ENCODE results near the gene R3HDM2.
A peak's percentile ranks its signal among the peaks of the same experiment; 100 is the strongest.

The R3HDM2 gene

GRCh38 chr12:57273516-57273915 lies 157.3 kb downstream of the R3HDM2 start:
- H3K4me1 ChIP-seq (ENCODE audit: control insufficient read depth, insufficient read depth, low read length) = no peaks in the 10 kb centered on the region
- H3K36me3 ChIP-seq (ENCODE audit: control insufficient read depth, insufficient read depth, low read length) = peaks cover 12% of the 10 kb centered on the region
- no peak overlapping the region for H3K4me3 ChIP-seq (ENCODE audit: insufficient read depth, low read depth, low read length)
- no peak overlapping the region for H3K27ac ChIP-seq (ENCODE audit: insufficient read depth, low read depth, low read length, poor library complexity, severe bottlenecking)
- no peaks in the 10 kb centered on the region for H3K27me3 ChIP-seq (ENCODE audit: control insufficient read depth, insufficient read depth, low read length, poor library complexity, severe bottlenecking)
- H3K9me3 ChIP-seq (ENCODE audit: control insufficient read depth, low read length) = no peaks in the 10 kb centered on the region

GRCh38 chr12:57272337-57273151 lies 158.3 kb downstream of the R3HDM2 start:
- Histone ChIP-seq H3K27ac (ENCODE audit: insufficient read depth, low read depth, low read length, poor library complexity, severe bottlenecking) (no peak overlapping the region), H3K36me3 (ENCODE audit: control insufficient read depth, insufficient read depth, low read length) (peaks cover 20% of the 10 kb centered on the region), H3K27me3 (ENCODE audit: control insufficient read depth, insufficient read depth, low read length, poor library complexity, severe bottlenecking) (no peaks in the 10 kb centered on the region), H3K4me1 (ENCODE audit: control insufficient read depth, insufficient read depth, low read length) (no peaks in the 10 kb centered on the region), H3K4me3 (ENCODE audit: insufficient read depth, low read depth, low read length) (no peak overlapping the region), H3K9me3 (ENCODE audit: control insufficient read depth, low read length) (no peaks in the 10 kb centered on the region)
- WGBS, 2 experiments = 90 to 91% methylated on average over 7 of the region's 7 CpGs

- Histone ChIP-seq H3K27ac (ENCODE audit: insufficient read depth, low read depth, low read length, poor library complexity, severe bottlenecking) (no peak overlapping the region), H3K36me3 (ENCODE audit: control insufficient read depth, insufficient read depth, low read length) (peaks cover 20% of the 10 kb centered on the region)
Measured at GRCh38 chr12:57270966-57271470, 159.8 kb downstream of the R3HDM2 start.

GRCh38 chr12:57268264-57268663 lies 162.6 kb downstream of the R3HDM2 start:
- 93 to 95% methylated on average over 7 of the region's 7 CpGs for WGBS, 2 experiments
- Histone ChIP-seq H3K36me3 (ENCODE audit: control insufficient read depth, insufficient read depth, low read length) (peaks cover 22% of the 10 kb centered on the region), H3K9me3 (ENCODE audit: control insufficient read depth, low read length) (no peaks in the 10 kb centered on the region), H3K27ac (ENCODE audit: insufficient read depth, low read depth, low read length, poor library complexity, severe bottlenecking) (no peak overlapping the region), H3K4me1 (ENCODE audit: control insufficient read depth, insufficient read depth, low read length) (no peaks in the 10 kb centered on the region), H3K4me3 (ENCODE audit: insufficient read depth, low read depth, low read length) (no peak overlapping the region), H3K27me3 (ENCODE audit: control insufficient read depth, insufficient read depth, low read length, poor library complexity, severe bottlenecking) (no peaks in the 10 kb centered on the region)

More at GRCh38 chr12:57270966-57271470, 159.8 kb downstream of the R3HDM2 start:
- 80 to 94% methylated on average over 1 of the region's 1 CpG for WGBS, 2 experiments
- Histone ChIP-seq H3K27me3 (ENCODE audit: control insufficient read depth, insufficient read depth, low read length, poor library complexity, severe bottlenecking) (no peaks in the 10 kb centered on the region), H3K4me3 (ENCODE audit: insufficient read depth, low read depth, low read length) (no peak overlapping the region), H3K9me3 (ENCODE audit: control insufficient read depth, low read length) (no peaks in the 10 kb centered on the region), H3K4me1 (ENCODE audit: control insufficient read depth, insufficient read depth, low read length) (no peaks in the 10 kb centered on the region)

- Histone ChIP-seq H3K27ac (ENCODE audit: insufficient read depth, low read depth, low read length, poor library complexity, severe bottlenecking) (no peak overlapping the region), H3K9me3 (ENCODE audit: control insufficient read depth, low read length) (no peaks in the 10 kb centered on the region), H3K27me3 (ENCODE audit: control insufficient read depth, insufficient read depth, low read length, poor library complexity, severe bottlenecking) (no peaks in the 10 kb centered on the region), H3K4me3 (ENCODE audit: insufficient read depth, low read depth, low read length) (no peak overlapping the region), H3K36me3 (ENCODE audit: control insufficient read depth, insufficient read depth, low read length) (peaks cover 22% of the 10 kb centered on the region), H3K4me1 (ENCODE audit: control insufficient read depth, insufficient read depth, low read length) (peaks cover 12% of the 10 kb centered on the region)
Measured at GRCh38 chr12:57266681-57267080, 164.2 kb downstream of the R3HDM2 start.

GRCh38 chr12:57263096-57263495 lies 167.7 kb downstream of the R3HDM2 start:
- Histone ChIP-seq H3K9me3 (ENCODE audit: control insufficient read depth, low read length) (no peaks in the 10 kb centered on the region), H3K36me3 (ENCODE audit: control insufficient read depth, insufficient read depth, low read length) (peaks cover 15% of the 10 kb centered on the region), H3K27me3 (ENCODE audit: control insufficient read depth, insufficient read depth, low read length, poor library complexity, severe bottlenecking) (no peaks in the 10 kb centered on the region), H3K4me3 (ENCODE audit: insufficient read depth, low read depth, low read length) (no peak overlapping the region), H3K4me1 (ENCODE audit: control insufficient read depth, insufficient read depth, low read length) (peaks cover 27% of the 10 kb centered on the region), H3K27ac (ENCODE audit: insufficient read depth, low read depth, low read length, poor library complexity, severe bottlenecking) (no peak overlapping the region)
- WGBS, 2 experiments = 92 to 93% methylated on average over 2 of the region's 2 CpGs

GRCh38 chr12:57262126-57262822 lies 168.6 kb downstream of the R3HDM2 start:
- peaks cover 19% of the 10 kb centered on the region for H3K36me3 ChIP-seq (ENCODE audit: control insufficient read depth, insufficient read depth, low read length)
- WGBS, 2 experiments = 93% methylated on average over 2 to 3 of the region's 3 CpGs

GRCh38 chr12:57261428-57261865 lies 169.4 kb downstream of the R3HDM2 start:
- Histone ChIP-seq H3K36me3 (ENCODE audit: control insufficient read depth, insufficient read depth, low read length) (peaks cover 20% of the 10 kb centered on the region), H3K9me3 (ENCODE audit: control insufficient read depth, low read length) (no peaks in the 10 kb centered on the region), H3K4me3 (ENCODE audit: insufficient read depth, low read depth, low read length) (no peak overlapping the region), H3K27ac (ENCODE audit: insufficient read depth, low read depth, low read length, poor library complexity, severe bottlenecking) (no peak overlapping the region), H3K4me1 (ENCODE audit: control insufficient read depth, insufficient read depth, low read length) (peaks cover 27% of the 10 kb centered on the region), H3K27me3 (ENCODE audit: control insufficient read depth, insufficient read depth, low read length, poor library complexity, severe bottlenecking) (no peaks in the 10 kb centered on the region)
- 0% methylated on average over 1 of the region's 2 CpGs for WGBS, 2 experiments

More at GRCh38 chr12:57262126-57262822, 168.6 kb downstream of the R3HDM2 start:
- H3K9me3 ChIP-seq (ENCODE audit: control insufficient read depth, low read length) = no peaks in the 10 kb centered on the region
- no peak overlapping the region for H3K4me3 ChIP-seq (ENCODE audit: insufficient read depth, low read depth, low read length)
- H3K27ac ChIP-seq (ENCODE audit: insufficient read depth, low read depth, low read length, poor library complexity, severe bottlenecking) = peak overlapping the region; percentile 33
- no peaks in the 10 kb centered on the region for H3K27me3 ChIP-seq (ENCODE audit: control insufficient read depth, insufficient read depth, low read length, poor library complexity, severe bottlenecking)
- peaks cover 27% of the 10 kb centered on the region for H3K4me1 ChIP-seq (ENCODE audit: control insufficient read depth, insufficient read depth, low read length)

GRCh38 chr12:57260366-57260765 lies 170.5 kb downstream of the R3HDM2 start:
- peaks cover 29% of the 10 kb centered on the region for H3K36me3 ChIP-seq (ENCODE audit: control insufficient read depth, insufficient read depth, low read length)
- no peaks in the 10 kb centered on the region for H3K27me3 ChIP-seq (ENCODE audit: control insufficient read depth, insufficient read depth, low read length, poor library complexity, severe bottlenecking)
- peaks cover 27% of the 10 kb centered on the region for H3K4me1 ChIP-seq (ENCODE audit: control insufficient read depth, insufficient read depth, low read length)
- H3K4me3 ChIP-seq (ENCODE audit: insufficient read depth, low read depth, low read length) = no peak overlapping the region
- 71 to 72% methylated on average over 4 of the region's 4 CpGs for WGBS, 2 experiments
- H3K9me3 ChIP-seq (ENCODE audit: control insufficient read depth, low read length) = no peaks in the 10 kb centered on the region
- no peak overlapping the region for H3K27ac ChIP-seq (ENCODE audit: insufficient read depth, low read depth, low read length, poor library complexity, severe bottlenecking)
